Natural killer cell treated with Interleukin-12 subunit alpha and Interleukin-12 subunit beta and Interleukin-15 and Interleukin-18, amount 100 ng/mL, for 72 hours (primary cell): ENCODE measurements around the gene HIRIP3. TPM values are rescaled to one million over a fixed set of nuclear protein-coding genes. Genes with fewer than 3 reads are reported as not detected.
A peak's percentile ranks its signal among the peaks of the same experiment; 100 is the strongest.
"Not testable (repeated sequence)": the region's sequence is repeated elsewhere in the genome, so short reads cannot be mapped to it uniquely, and the experiment has no call there.

Source experiments
- ATAC-seq, 2 donors: fragments of 150-1000 bp; cut with Tn5 transposase in 1 of 2; sonication (Bioruptor Pico), chemical (Tn5 transposase) in 1 of 2; 2 replicates each; pipeline ENCODE4 v1.10.0; 2021
- DNase-seq: peaks from one replicate; pipeline ENCODE4 v3.0.0; 2022; ENCODE audit warnings: low spot score
- H3K27ac Mint-ChIP-seq, 2 donors: 1 replicate in 1 of 2; 2 replicates in 1 of 2; pipeline ENCODE4 v1.8.0; 2022; ENCODE audit warnings: mixed read lengths in 2 of 2, mild to moderate bottlenecking in 1 of 2, moderate library complexity in 1 of 2
- H3K27me3 Mint-ChIP-seq, 2 donors: 1 replicate in 1 of 2; 2 replicates in 1 of 2; pipeline ENCODE4 v1.8.0; 2022; ENCODE audit warnings: mixed read lengths in 2 of 2
- H3K36me3 Mint-ChIP-seq: one replicate; pipeline ENCODE4 v1.8.0; 2022; ENCODE audit warnings: mixed read lengths
- H3K4me1 Mint-ChIP-seq, 2 donors: 1 replicate in 1 of 2; 2 replicates in 1 of 2; pipeline ENCODE4 v1.8.0; 2022; ENCODE audit warnings: low read depth in 2 of 2, mixed read lengths in 2 of 2, mild to moderate bottlenecking in 1 of 2
- H3K4me3 Mint-ChIP-seq: one replicate; pipeline ENCODE4 v1.8.0; 2022; ENCODE audit warnings: mixed read lengths
- H3K9me3 Mint-ChIP-seq: 2 replicates; pipeline ENCODE4 v1.8.0; 2022; ENCODE audit warnings: mixed read lengths
- total RNA-seq, 2 donors: library from RNA; stranded (reverse); gene quantifications; one replicate each; pipeline ENCODE4 v1.2.3, GENCODE V29; 2022

Gene HIRIP3
- total RNA-seq, 2 donors from 2014 or later = 30.0 to 40.8 TPM

GRCh38 chr16:30025574-30025973 lies 30.2 kb upstream of the HIRIP3 start:
- DNase-seq (peak; percentile 56), ATAC-seq (no peak)
- peaks cover 7 to 10% of the 10 kb centered on the region in 2 donors for H3K4me1 Mint-ChIP-seq
- no peak overlapping the region for H3K27ac Mint-ChIP-seq
- no peaks in the 10 kb centered on the region for H3K36me3 Mint-ChIP-seq
- H3K27me3 Mint-ChIP-seq = peaks cover 31% of the 10 kb centered on the region in 2 donors
- no peaks in the 10 kb centered on the region for H3K9me3 Mint-ChIP-seq
- no peak overlapping the region for H3K4me3 Mint-ChIP-seq

GRCh38 chr16:30025156-30025555 lies 29.7 kb upstream of the HIRIP3 start:
- ATAC-seq (no peak), DNase-seq (peak; percentile 55)
- Mint-ChIP-seq H3K27ac (no peak overlapping the region), H3K36me3 (no peaks in the 10 kb centered on the region), H3K4me3 (no peak overlapping the region), H3K9me3 (no peaks in the 10 kb centered on the region), H3K4me1 (peaks cover 7 to 10% of the 10 kb centered on the region in 2 donors), H3K27me3 (peaks cover 29 to 30% of the 10 kb centered on the region in 2 donors)

- peaks cover 22 to 23% of the 10 kb centered on the region in 2 donors for H3K27me3 Mint-ChIP-seq
- H3K9me3 Mint-ChIP-seq = no peaks in the 10 kb centered on the region
- H3K4me1 Mint-ChIP-seq = peaks cover 7 to 10% of the 10 kb centered on the region in 2 donors
- DNase-seq = peak; percentile 29
- no peaks in the 10 kb centered on the region for H3K36me3 Mint-ChIP-seq
- ATAC-seq = no peak
- H3K27ac Mint-ChIP-seq = no peak overlapping the region
- no peak overlapping the region for H3K4me3 Mint-ChIP-seq
Measured at GRCh38 chr16:30024451-30024850, 29.0 kb upstream of the HIRIP3 start.

GRCh38 chr16:30023586-30023985 lies 28.2 kb upstream of the HIRIP3 start:
- no peak overlapping the region for H3K27ac Mint-ChIP-seq
- no peak for ATAC-seq
- H3K36me3 Mint-ChIP-seq = no peaks in the 10 kb centered on the region
- peaks cover 7 to 10% of the 10 kb centered on the region in 2 donors for H3K4me1 Mint-ChIP-seq
- peak; percentile 28 for DNase-seq
- H3K4me3 Mint-ChIP-seq = no peak overlapping the region
- no peaks in the 10 kb centered on the region for H3K9me3 Mint-ChIP-seq
- peaks cover 18 to 20% of the 10 kb centered on the region in 2 donors for H3K27me3 Mint-ChIP-seq

GRCh38 chr16:30022887-30023286 lies 27.5 kb upstream of the HIRIP3 start, which contains the start of gene C16orf92:
TSS of gene C16orf92 (plus strand) at chr16:30023198. CDS start at chr16:30023341, 143 bp downstream.
- ATAC-seq = no peak
- DNase-seq = no peak
- peaks cover 7 to 10% of the 10 kb centered on the region in 2 donors for H3K4me1 Mint-ChIP-seq
- no peaks in the 10 kb centered on the region for H3K36me3 Mint-ChIP-seq
- H3K4me3 Mint-ChIP-seq = no peak within 1 kb of the TSS
- H3K27ac Mint-ChIP-seq = no peak within 1 kb of the TSS
- H3K27me3 Mint-ChIP-seq = peaks cover 14 to 17% of the 10 kb centered on the region in 2 donors
- no peaks in the 10 kb centered on the region for H3K9me3 Mint-ChIP-seq

- Mint-ChIP-seq H3K27me3 (peaks cover 0 to 9% of the 10 kb centered on the region in 2 donors), H3K4me3 (no peak overlapping the region), H3K9me3 (no peaks in the 10 kb centered on the region), H3K4me1 (peaks cover 7% of the 10 kb centered on the region in 2 donors), H3K36me3 (no peaks in the 10 kb centered on the region), H3K27ac (no peak overlapping the region)
- ATAC-seq = no peak
- no peak for DNase-seq
Measured at GRCh38 chr16:30018731-30019158, 23.3 kb upstream of the HIRIP3 start.

GRCh38 chr16:30017937-30018336 lies 22.5 kb upstream of the HIRIP3 start:
- H3K4me3 Mint-ChIP-seq, H3K27ac Mint-ChIP-seq, ATAC-seq, H3K9me3 Mint-ChIP-seq, H3K27me3 Mint-ChIP-seq, H3K4me1 Mint-ChIP-seq, DNase-seq, H3K36me3 Mint-ChIP-seq: not testable (repeated sequence)

- ATAC-seq (no peak), DNase-seq (no peak)
- Mint-ChIP-seq H3K4me1 (peaks cover 7% of the 10 kb centered on the region in 2 donors), H3K4me3 (no peak overlapping the region), H3K27me3 (peaks cover under 1 to 9% of the 10 kb centered on the region in 2 donors), H3K27ac (peak overlapping the region in 1 of 2 donors; percentile 12), H3K9me3 (no peaks in the 10 kb centered on the region), H3K36me3 (no peaks in the 10 kb centered on the region)
Measured at GRCh38 chr16:30017277-30017656, 21.9 kb upstream of the HIRIP3 start.

GRCh38 chr16:30016555-30017276 lies 21.3 kb upstream of the HIRIP3 start:
- Mint-ChIP-seq H3K9me3 (no peaks in the 10 kb centered on the region), H3K27ac (peak overlapping the region in 1 of 2 donors; percentile 12), H3K4me3 (no peak overlapping the region), H3K4me1 (peaks cover 11 to 12% of the 10 kb centered on the region in 2 donors), H3K36me3 (no peaks in the 10 kb centered on the region), H3K27me3 (peaks cover 6 to 13% of the 10 kb centered on the region in 2 donors)
- ATAC-seq = no peak
- DNase-seq = no peak

GRCh38 chr16:30015450-30015849 lies 20.0 kb upstream of the HIRIP3 start:
- H3K27me3 Mint-ChIP-seq = peaks cover 7 to 15% of the 10 kb centered on the region in 2 donors
- not testable (repeated sequence) for H3K4me1 Mint-ChIP-seq, DNase-seq, ATAC-seq, H3K36me3 Mint-ChIP-seq, H3K27ac Mint-ChIP-seq, H3K9me3 Mint-ChIP-seq, H3K4me3 Mint-ChIP-seq

- H3K27ac Mint-ChIP-seq, H3K4me1 Mint-ChIP-seq, H3K9me3 Mint-ChIP-seq, H3K4me3 Mint-ChIP-seq, H3K36me3 Mint-ChIP-seq, DNase-seq, ATAC-seq: not testable (repeated sequence)
- H3K27me3 Mint-ChIP-seq = peaks cover 7 to 24% of the 10 kb centered on the region in 2 donors
Measured at GRCh38 chr16:30012598-30012997, 17.2 kb upstream of the HIRIP3 start.

GRCh38 chr16:30011714-30012504 lies 16.5 kb upstream of the HIRIP3 start:
- ATAC-seq (no peak), DNase-seq (no peak)
- Mint-ChIP-seq H3K9me3 (no peaks in the 10 kb centered on the region), H3K4me3 (peak overlapping the region; percentile 75), H3K27me3 (peaks cover 7 to 22% of the 10 kb centered on the region in 2 donors), H3K4me1 (peaks cover 4 to 5% of the 10 kb centered on the region in 2 donors), H3K36me3 (no peaks in the 10 kb centered on the region), H3K27ac (no peak overlapping the region)

GRCh38 chr16:30010844-30011713 lies 15.7 kb upstream of the HIRIP3 start, which contains the start of gene DOC2A:
TSS of gene DOC2A (minus strand) at chr16:30011027. CDS start at chr16:30010222, 805 bp downstream.
- Mint-ChIP-seq H3K9me3 (no peaks in the 10 kb centered on the region), H3K27me3 (peaks cover 7 to 22% of the 10 kb centered on the region in 2 donors), H3K36me3 (no peaks in the 10 kb centered on the region), H3K4me3 (peak within 1 kb of the TSS; percentile 75), H3K27ac (no peak within 1 kb of the TSS), H3K4me1 (peaks cover 4 to 5% of the 10 kb centered on the region in 2 donors)
- ATAC-seq (peak in 1 of 2 donors; percentile 43), DNase-seq (no peak)
